ENCODE measurements around the gene PWWP2B.

The PWWP2B gene

DNA sequence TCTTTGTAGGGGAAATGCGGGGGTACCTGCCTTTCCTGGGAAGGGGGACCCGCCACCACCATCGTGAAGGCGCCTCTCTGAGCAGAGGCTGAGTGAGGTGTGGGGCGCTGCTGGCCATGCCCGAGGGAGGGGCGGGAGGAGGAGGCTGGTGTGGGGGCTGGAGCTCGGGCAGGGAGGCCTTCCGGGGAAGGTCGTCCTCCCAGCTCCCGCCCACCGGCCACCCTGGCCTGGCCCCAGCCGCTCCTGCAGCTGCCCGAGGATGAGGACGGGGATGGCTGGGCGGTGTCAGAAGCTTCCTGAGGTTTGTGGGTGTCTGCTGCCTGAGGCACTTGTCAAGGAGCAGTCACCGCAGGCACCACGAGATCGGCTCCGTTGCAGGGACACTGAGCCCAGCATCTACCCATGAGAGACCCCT, 11.4 kb downstream of the PWWP2B start:
- DNase-seq = no peak

DNA sequence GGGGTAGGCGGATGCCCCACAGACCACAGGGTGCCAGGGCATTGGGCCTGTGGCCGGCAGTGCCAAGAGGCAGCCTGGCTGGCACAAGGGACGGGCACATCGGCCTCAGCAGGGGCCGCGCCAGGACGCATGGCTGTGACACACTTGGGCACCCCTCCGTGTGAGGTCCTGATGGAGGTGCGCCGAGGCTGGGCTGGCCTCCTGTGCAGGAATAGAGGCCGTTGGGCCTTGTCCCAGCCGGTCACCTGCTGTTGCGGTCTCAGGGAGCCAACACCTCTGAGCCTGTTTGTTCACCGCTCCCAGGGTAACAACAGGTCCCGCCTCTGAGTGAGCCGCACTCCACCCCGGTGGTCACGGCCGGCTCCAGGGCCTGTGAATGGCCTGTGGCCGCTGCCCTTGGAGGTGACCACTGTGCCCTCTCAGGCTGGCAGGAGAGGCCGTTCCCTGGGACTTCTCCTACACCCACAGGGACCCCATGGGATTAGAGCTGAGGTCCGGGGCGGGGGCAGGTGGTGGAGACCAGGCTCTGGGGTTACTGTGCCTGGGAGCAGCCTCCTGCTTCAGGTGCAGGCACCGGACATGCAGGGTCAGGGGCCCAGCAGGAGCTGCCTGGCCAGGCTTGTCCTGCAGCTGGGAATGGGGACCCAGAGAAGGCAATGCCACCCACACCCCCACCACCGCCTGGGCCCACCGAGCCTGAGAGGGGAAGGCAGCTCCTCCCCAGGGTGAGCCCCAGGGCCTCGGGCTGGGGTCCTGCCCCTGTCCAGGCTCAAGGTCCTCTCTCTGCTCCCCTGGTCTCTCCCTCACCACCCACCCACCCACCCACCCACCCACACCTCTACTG, 12.0 kb downstream of the PWWP2B start:
- no peak for DNase-seq

DNA sequence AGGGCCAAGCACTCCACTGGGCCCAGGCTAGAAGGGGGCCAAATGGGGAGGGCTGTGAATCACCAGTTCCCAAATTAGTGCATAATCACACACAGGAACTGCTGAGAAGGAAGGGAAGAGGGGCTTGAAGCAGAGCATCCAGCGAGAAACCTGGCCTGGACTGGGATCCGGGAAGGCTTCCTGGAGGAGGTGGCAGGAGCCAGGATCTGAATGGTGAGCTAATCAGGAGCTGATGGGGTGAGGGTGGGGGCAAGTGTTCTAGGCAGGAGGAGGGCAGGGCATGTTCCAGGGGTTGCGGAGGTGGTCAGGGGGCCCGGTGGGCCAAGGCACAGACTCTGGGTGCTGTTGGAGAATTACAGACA, 12.6 kb downstream of the PWWP2B start:
- DNase-seq = no peak

DNA sequence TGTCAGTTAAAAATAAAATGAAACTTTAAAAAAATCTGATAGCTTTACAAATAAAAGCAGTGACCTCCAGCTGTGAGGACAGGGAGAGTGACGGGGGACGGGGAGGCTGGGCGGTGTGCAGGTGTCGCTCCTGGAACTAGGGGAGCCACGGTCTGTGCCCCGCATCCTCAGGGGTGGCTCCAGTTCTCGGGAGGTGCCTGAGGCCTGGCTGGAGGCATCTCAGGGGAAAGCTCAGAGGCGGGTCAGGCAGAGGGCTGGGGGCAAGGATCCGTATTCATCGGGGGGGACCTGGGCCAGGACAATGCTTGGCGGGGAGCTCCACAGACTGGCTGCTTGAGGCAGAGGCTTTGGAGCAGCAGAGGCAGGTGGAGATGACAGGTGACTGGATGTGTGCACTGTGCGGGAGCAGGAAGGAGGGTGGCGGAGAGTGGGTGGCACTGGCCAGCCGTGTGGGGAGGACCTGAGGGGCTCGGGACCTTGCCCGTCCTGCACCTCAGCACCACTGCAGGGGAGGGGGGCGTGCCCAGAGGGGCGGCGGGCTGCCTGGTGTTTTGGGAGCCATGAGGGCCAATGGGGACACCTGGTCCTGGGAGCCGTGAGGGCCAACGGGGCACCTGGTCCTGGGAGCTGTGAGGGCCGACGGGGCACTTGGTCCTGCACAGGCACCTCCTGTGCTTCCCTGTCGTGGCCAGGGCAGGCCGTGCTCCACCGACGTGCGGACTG, 13.2 kb downstream of the PWWP2B start:
- no peak for DNase-seq

DNA sequence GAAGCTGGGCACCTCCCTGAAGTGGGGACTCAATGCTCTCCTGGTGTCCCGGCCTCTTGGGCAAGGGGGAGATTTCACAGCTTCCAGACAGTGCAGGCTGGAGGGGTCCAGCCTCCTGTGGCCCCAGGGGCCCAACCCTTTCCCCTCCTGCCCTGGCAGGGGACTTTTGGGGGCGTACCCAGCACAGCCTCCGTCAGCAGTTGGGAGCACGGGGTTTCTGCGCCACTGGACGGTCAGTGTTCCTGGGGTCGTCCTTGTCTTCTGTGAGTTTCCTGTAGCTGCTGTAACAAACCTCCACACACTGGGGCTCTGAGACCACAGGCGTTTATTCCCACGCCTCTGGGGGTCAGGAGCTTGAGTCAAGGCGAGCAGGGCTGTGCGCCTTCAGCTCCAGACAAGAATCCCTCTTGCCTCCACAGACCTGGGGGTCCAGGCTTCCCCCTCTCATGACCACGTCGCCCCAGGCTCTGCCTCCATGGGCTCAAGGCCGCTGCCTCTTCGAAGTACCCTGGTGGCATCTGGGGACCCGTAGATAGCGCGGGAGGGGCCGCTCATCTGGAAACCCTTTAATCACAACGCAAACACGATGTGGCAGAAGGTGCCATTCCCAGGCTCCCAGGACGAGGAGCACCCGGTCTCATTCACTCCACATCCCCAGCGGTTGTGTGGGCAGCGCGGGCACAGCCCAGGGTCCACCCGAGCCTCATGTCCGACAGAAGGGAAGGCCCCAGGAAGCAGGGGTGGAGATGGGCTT, 14.0 kb downstream of the PWWP2B start:
- no peak for DNase-seq

DNA sequence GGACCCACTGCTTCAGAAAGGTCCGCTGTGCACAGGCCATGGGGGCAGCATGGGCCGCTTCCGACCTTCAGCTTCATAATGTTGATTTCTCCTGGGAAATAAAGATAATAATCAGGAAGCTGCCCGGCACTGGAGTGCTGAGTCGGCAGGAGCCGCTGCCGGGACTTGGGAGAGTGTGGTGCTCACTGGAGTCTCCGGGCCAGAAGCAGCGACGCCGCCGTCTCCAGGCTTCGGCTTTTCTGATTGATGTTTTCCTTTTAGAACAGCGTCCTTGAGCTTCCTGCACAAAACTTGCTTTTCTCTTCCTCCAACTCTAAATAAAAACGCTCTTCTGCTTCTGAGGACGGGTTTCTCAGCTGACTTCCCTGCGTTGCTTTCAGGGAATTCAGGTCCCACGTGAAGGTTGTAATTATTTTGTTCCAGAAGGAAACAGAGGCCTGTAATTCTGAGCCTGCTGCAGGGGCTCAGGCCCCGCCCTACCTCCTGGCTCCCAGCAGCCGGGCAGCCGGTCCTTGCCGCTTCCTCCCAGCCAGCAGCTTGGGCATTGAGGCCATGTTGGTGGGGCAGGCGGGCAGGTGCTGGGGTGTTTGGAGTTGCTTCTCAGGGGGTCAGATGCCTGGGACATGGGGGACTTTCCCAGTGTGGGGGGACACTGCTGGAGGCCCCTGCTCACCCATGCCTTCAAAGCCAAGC, 14.7 kb downstream of the PWWP2B start:
- DNase-seq = peak; percentile 33

DNA sequence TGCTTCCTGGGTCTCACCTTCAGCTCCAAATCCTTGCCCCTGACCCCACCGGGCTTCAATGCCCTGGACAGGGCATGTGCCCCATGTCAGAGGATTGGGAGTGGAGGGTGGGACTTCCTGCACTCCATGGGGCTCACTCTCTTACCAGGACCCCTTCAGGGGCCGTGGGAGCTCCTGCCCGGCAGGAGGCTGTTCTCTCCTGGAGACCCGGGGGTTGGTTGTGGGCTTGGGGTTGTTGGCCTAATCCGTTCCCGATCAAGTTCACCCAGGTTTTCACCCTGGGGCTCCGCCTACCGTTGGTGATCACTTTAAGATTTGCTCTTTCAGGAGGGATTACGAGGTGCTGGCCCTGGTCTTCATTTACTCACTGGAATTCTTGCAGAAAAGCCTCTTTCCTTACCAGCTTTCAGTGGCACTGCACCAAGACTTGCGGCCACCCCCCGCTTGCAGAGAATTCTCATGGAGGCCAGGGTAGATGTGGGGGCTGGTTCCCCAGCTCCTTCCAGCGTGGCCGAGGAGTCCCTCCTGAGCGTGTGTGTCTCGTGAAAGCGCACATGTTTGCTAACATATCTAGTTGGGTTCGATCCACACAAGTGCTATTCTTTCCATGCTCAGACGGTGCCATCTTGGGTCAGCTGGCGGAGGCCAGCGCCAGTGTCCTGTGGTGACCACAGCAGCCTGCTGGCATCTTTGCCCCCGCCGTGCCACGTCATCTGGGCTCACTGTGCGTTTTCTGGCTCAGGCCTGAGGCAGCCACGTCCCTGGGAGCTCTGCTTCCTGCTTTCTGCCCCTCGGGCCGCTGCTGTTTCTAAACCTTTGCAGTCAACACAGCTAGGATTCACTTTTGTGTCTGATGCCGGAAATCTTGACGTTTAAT, 15.6 kb downstream of the PWWP2B start:
- peak; percentile 26 for DNase-seq

DNA sequence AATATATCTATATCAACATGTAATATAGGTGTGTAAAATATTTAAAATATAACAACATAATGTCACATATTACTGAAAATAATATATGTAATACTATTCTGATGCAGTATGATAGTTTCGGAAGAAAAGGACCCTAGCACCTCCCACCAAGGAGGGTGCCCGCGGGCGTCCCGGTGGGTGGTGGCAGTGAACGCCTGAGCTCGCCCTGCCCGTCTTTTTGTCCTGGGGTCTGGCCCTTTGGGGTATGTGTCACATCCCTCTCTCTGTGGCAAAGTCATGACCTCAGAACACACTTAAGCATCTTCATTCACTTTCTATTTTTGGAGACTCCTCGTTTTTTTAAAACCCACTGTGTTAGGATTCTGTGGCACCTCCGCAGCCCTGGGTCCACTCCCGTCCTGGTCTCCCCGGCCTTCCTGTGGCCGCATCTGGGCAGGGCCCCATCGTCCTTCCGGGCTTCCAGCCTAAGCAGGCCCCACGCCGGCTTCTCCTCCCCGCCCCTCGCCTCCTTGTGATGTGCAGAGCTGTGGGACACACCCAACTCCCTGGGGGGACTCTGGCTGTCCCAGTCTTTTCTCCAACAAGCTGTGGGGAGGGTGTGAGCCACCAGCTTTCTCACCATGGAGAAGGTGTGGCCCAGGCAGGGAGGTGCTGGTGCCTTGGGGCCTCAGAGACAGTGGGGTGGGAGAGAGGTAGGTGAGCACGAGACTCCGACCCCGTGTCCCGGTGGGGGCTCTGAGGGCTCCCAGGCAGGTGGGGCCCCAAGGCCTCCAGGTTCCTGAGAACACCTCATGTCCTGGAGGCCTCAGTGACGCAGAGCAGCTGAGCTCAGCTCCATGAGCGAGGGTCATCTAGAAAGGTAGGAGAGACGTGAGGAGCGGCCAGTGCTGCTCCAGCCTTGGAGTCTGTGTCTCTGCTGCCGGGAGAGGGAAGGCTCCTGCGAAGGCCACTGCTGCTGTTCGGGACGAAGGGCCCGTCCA, 16.5 kb downstream of the PWWP2B start:
- DNase-seq = peak; percentile 66

DNA sequence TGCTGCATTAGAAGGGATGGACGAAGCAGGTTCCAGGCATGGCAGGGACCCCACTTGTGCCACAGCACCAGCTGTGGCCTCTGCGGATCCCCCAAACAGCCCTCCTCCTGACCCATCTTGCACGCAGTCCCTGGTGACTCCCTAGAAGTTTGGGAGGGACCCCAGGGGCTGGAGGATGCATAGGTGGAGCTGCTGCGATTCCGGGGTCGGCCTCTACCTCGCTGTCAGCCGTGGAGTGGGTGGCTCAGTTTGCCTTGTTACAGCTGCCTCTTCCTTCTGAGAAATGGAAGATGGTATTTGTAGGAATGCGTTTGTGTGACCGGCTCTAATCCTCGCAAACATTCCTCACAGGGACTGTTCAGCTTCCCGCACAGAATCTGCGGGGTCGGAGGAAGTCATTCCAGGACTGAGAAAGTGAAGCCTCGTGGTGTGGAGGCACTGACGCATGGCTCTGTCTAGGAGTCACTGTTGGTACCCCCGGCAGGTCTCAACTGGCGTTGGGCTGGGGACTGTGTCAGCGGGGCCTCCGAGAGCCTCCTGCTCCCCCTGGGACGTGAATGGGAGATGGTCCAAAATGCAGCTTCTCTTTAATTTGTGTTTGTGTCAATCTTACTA, 17.5 kb downstream of the PWWP2B start:
- peak; percentile 55 for DNase-seq

DNA sequence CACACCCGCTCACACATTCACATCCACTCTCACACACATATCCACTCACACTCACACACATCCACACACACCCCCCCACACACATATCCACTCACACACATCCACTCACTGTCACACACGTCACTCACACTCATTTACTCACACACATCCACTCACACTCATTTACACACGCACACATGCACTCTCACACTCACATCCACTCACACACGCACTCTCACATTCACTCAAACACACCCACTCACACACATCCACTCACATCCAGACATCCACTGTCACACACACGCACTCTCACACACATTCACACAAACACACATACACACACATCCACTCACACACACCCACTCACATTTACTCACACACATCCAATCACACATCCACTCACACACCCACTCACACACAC, 18.3 kb downstream of the PWWP2B start:
- DNase-seq = no peak

DNA sequence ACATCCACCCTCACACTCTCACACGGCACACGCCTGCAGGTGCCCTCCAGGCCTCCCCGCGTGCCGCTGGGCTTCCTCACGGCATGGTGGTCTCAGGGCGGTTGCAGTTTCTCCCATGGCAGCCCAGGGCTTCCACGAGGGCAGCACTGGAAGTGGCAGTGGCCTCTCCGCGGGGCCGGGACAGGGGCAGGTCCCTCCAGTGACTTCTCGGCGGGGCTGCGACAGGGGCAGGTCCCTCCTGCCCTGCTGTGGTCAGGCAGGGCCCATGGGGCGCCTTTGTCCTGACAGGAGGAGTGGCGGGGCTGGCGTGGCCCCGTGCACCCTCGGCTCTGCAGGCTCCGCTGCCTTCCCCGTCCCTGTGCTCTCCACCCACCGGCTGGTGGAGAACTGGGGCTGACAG, 19.0 kb downstream of the PWWP2B start:
- DNase-seq = no peak

DNA sequence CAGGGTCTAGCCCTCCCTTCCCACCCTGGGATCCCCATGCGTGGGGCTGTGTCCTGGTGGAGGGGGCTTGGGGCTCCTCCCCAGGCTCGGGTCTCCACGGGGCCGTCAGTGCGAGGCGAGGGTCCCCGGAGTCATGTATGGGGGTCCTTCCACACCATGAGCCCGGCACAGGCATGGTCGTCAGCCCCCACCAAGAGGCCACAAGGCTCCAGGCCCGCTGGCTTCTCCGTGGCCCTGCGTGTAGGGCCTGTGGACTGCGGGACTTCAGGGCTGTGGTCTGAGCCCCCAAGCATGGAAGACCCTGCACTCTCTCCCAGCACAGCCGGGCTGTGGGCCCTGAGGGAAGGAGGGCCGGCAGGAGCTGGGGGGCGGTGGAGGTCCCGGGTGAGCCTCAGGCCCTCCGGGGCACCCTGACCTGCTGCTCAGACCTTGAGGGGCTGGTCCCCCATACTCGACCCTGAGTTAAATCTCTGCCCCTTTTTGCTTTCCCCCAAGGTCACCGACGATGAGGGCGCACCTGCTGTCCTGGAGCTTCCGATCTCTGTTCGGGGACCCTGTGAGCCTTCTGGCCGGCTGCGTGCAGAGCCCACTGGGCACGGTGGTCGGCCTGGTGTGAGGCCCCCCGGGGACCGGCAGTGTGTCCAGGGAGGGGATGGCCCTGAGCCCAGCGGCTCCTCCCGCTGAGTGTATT, 19.7 kb downstream of the PWWP2B start:
- DNase-seq = no peak

DNA sequence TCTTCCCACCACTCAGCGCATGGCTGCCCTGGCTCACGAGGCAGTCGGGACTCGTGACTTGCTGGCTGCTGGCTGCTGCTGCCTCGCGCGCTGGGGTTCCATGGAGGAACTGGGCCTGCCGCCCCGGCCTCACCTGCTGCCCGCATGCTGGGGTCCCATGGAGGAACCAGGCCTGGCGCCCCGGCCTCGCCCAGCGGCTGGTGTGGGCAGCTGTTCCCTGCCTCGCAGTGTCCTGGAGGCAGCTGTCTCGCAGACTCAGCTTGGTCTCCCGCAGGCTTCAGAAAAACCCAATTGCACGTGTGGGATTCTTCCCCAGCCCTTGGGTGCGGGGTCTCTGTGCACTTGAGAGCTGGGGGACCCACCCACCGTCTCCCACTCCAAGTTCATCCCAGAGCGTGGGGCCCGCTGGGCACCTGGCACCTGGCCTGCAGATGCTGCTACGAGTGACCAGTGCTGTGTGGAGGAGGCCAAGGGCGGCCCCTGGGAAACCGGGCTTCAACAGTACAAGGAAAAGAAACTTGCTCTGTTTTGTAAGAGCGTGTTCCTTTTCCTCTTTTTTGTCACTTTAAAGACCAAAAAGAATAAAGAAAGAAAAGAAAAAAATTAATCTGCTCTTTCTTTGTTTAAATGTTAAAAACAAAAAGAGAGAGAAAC, 20.4 kb downstream of the PWWP2B start:
- DNase-seq = no peak

DNA sequence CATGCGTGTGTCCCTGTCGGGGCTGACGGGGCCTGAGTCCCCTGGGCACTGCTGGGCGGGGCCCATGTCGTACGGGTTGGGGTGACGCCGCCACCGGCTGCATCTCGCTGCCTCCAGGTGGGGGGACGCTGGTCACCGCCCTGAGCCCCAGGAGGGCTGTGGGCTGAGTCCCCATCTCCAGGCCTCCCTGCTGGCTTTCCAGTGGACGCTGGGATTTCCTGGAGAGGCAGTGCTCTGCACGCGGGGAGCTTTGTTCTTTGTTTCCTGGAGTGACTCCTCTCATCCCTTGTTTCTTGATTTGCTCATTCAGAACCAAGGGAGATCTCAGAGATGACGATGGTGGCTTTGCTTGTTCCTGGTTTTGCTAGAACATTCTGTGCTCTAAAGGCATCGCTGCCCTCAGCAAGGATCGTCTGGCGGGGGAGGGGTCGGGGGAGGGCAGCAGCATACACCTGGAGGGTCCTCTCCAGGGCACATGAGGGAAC, 21.0 kb downstream of the PWWP2B start:
- peak; percentile 21 for DNase-seq

DNA sequence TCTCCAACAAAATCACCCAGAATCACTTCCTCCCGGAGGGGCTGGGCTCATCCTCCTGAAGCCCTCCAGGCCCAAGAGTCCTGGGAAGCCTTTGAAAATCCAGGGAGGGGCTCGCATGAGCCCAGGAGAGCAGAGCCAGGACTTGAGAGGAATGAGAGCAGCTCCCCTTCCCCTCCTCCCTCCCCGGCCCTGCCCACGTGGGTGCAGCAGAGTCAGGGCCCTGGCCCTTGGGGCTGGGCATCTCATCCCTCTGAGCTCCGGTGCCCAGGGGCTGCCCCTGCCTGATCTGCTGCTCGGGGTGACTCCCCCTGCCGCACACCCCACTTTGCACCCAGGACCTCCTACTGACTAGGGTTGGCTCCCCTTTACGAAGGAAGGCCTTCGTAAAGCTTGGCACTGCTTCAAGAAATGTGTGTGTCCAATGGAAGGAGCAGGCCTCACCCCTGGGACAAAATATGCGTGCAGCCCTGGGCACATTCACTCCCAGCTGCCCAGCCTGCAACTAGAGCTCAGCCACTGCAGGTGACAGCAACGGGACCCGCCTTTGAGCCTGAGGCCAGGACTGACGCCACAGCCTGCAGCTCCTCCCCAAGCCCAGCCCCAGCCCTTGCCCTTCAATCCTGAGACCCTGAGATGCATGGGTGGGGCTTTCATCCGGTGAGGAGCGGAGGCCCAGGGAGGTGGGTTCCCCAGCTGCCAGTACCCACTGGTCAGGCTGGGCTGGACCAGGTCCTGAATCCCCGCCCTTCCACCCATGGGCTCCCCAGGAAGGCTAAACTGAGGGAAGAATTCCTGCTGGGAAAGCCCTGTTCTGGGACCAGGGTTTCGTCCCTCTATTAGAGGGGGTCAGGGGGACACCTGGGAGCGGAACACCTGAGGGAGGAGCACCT, 21.8 kb downstream of the PWWP2B start:
- DNase-seq = peak; percentile 32

DNA sequence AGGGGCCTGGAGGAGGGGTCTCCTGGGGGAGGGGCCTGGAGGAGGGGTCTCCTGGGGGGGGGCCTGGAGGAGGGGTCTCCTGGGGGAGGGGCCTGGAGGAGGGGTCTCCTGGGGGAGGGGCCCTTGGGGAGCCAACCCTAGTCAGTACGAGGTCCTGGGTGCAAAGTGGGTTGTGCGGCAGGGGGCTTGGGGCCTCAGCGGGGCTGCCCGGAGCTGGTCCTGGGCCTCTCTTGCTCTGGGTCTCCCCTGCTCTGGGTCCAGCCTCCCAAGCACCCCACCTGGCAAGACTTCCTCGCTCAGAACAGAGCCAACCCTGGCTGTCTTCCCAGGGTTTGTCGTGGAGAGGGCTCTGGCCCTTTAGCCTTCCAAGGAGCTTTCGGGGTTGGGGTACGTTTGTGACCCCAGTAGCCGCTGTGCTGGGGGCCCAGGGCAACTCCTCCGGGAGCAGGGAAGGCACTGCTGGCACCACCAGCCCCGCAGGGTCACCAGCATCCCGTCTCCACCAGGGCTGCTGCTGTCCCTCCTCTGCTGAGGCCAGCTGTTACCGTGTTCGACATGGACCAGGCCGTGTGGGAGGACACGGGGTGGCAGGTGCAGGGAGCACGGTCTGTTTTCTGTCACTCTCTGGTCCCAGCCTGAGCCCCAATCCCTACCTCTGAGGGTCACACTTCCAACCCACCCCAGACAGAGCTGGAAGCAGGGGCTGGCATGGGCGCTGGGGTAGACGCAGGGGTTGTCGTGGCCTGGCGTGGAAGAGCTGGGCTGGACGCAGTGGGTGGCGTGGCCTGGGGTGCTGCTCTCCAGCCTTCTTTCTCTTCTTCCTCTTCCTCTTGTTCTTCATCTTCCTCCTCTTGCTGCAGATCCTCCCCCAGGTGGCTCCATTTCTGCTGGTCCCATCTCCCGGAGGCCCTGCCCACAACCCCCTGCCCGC, 22.8 kb downstream of the PWWP2B start:
- DNase-seq = no peak
